Loucy (cell line): ENCODE data around the gene LRRC15.
A peak's percentile ranks its signal among the peaks of the same experiment; 100 is the strongest.

ENCODE experiments used
- H2AFZ ChIP-seq: fragments of 200-600 bp; sonication (generic); 2 replicates; pipeline ENCODE4 v1.6.0; 2016; ENCODE audit warnings: antibody characterized with exemption, mild to moderate bottlenecking, low read length, moderate library complexity
- H3F3A ChIP-seq: fragments of 200-600 bp; 2 replicates; pipeline ENCODE4 v1.6.0; 2016; ENCODE audit warnings: antibody characterized with exemption, low read depth, mild to moderate bottlenecking
- H3K27me3 ChIP-seq: fragments of 200-600 bp; sonication (generic); 2 replicates; pipeline ENCODE4 v1.6.1; 2014; ENCODE audit warnings: low read length, mild to moderate bottlenecking; ENCODE audit not compliant: insufficient read depth, poor library complexity, severe bottlenecking
- H3K36me3 ChIP-seq: fragments of 200-600 bp; sonication (generic); 2 replicates; pipeline ENCODE4 v1.6.1; 2016; ENCODE audit warnings: low read length; ENCODE audit not compliant: insufficient read depth
- H3K4me1 ChIP-seq: fragments of 200-600 bp; sonication (generic); 2 replicates; pipeline ENCODE4 v1.5.1; 2014; ENCODE audit warnings: low read length, mild to moderate bottlenecking; ENCODE audit not compliant: insufficient read depth, poor library complexity, severe bottlenecking
- H3K4me2 ChIP-seq: fragments of 200-600 bp; sonication (generic); 2 replicates; pipeline ENCODE4 v1.6.0; 2014; ENCODE audit warnings: antibody characterized with exemption, low read length, low read depth, mild to moderate bottlenecking; ENCODE audit not compliant: poor library complexity, severe bottlenecking
- H3K4me3 ChIP-seq: fragments of 200-600 bp; sonication (generic); 2 replicates; pipeline ENCODE4 v1.5.1; 2014; ENCODE audit warnings: low read length, mild to moderate bottlenecking, mixed read lengths; ENCODE audit not compliant: poor library complexity, severe bottlenecking
- H3K79me2 ChIP-seq: fragments of 200-600 bp; sonication (generic); 2 replicates; pipeline ENCODE4 v1.6.1; 2014; ENCODE audit warnings: low read length; ENCODE audit not compliant: insufficient read depth
- H3K9ac ChIP-seq: fragments of 200-600 bp; sonication (generic); 2 replicates; pipeline ENCODE4 v1.6.0; 2014; ENCODE audit warnings: mild to moderate bottlenecking, low read depth, low read length, moderate library complexity; ENCODE audit not compliant: poor library complexity, severe bottlenecking
- H3K9me2 ChIP-seq: fragments of 200-600 bp; sonication (generic); replicated peaks from 2 replicates; pipeline ENCODE4 v1.6.1; 2016; ENCODE audit warnings: low read depth, low read length, mixed read lengths
- H3K9me3 ChIP-seq: fragments of 200-600 bp; sonication (generic); 2 replicates; pipeline ENCODE4 v1.6.1; 2014; ENCODE audit warnings: mild to moderate bottlenecking, antibody characterized with exemption, low read length, low read depth; ENCODE audit not compliant: insufficient read depth
- H4K20me1 ChIP-seq: fragments of 200-600 bp; sonication (generic); 2 replicates; pipeline ENCODE4 v1.6.0; 2014; ENCODE audit warnings: antibody characterized with exemption, low read length, mild to moderate bottlenecking; ENCODE audit not compliant: insufficient read depth, poor library complexity, severe bottlenecking
- EZH2phosphoT487 ChIP-seq: fragments of 200-600 bp; IDR thresholded peaks from 2 replicates; pipeline ENCODE4 v1.6.1; 2018; ENCODE audit warnings: antibody characterized with exemption, mild to moderate bottlenecking, moderate library complexity, borderline replicate concordance
- TF ChIP-seq, protein P1 (sequence below): fragments of 200-600 bp; sonication (generic); conservative IDR thresholded peaks from 2 replicates; pipeline ENCODE4 v1.5.1; 2014; ENCODE audit warnings: mild to moderate bottlenecking, antibody characterized with exemption, low read length

The LRRC15 gene

GRCh38 chr3:194405766-194406165 lies 36.2 kb upstream of the LRRC15 start:
- no peak overlapping the region for H3K4me2 ChIP-seq
- peaks cover 22% of the 10 kb centered on the region; the same call in 1 of the 2 replicates for H3K36me3 ChIP-seq
- H3K9me3 ChIP-seq = no peaks in the 10 kb centered on the region
- H2AFZ ChIP-seq = no peak overlapping the region
- H3K4me1 ChIP-seq = no peaks in the 10 kb centered on the region
- H4K20me1 ChIP-seq = no peaks in the 10 kb centered on the region
- H3F3A ChIP-seq = no peaks in the 10 kb centered on the region
- H3K27me3 ChIP-seq = no peaks in the 10 kb centered on the region
- no peaks in the 10 kb centered on the region for H3K79me2 ChIP-seq
- H3K4me3 ChIP-seq = no peak overlapping the region
- no peaks in the 10 kb centered on the region for H3K9me2 ChIP-seq
- no peak overlapping the region for H3K9ac ChIP-seq
- TF ChIP-seq, protein P1, sequence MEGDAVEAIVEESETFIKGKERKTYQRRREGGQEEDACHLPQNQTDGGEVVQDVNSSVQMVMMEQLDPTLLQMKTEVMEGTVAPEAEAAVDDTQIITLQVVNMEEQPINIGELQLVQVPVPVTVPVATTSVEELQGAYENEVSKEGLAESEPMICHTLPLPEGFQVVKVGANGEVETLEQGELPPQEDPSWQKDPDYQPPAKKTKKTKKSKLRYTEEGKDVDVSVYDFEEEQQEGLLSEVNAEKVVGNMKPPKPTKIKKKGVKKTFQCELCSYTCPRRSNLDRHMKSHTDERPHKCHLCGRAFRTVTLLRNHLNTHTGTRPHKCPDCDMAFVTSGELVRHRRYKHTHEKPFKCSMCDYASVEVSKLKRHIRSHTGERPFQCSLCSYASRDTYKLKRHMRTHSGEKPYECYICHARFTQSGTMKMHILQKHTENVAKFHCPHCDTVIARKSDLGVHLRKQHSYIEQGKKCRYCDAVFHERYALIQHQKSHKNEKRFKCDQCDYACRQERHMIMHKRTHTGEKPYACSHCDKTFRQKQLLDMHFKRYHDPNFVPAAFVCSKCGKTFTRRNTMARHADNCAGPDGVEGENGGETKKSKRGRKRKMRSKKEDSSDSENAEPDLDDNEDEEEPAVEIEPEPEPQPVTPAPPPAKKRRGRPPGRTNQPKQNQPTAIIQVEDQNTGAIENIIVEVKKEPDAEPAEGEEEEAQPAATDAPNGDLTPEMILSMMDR = no peak
- no peak for TF ChIP-seq EZH2phosphoT487

GRCh38 chr3:194404365-194405140 lies 35.0 kb upstream of the LRRC15 start:
- Histone ChIP-seq H3K36me3 (peaks cover 22% of the 10 kb centered on the region; the same call in 1 of the 2 replicates), H3K27me3 (no peaks in the 10 kb centered on the region), H3K9me3 (no peaks in the 10 kb centered on the region), H3K9me2 (no peaks in the 10 kb centered on the region), H2AFZ (no peak overlapping the region), H3K79me2 (no peaks in the 10 kb centered on the region), H4K20me1 (no peaks in the 10 kb centered on the region), H3F3A (no peaks in the 10 kb centered on the region), H3K4me2 (no peak overlapping the region), H3K4me3 (no peak overlapping the region), H3K4me1 (peaks cover 5% of the 10 kb centered on the region), H3K9ac (no peak overlapping the region)
- no peak for TF ChIP-seq EZH2phosphoT487
- TF ChIP-seq, protein P1 = peak; percentile 91

DNA sequence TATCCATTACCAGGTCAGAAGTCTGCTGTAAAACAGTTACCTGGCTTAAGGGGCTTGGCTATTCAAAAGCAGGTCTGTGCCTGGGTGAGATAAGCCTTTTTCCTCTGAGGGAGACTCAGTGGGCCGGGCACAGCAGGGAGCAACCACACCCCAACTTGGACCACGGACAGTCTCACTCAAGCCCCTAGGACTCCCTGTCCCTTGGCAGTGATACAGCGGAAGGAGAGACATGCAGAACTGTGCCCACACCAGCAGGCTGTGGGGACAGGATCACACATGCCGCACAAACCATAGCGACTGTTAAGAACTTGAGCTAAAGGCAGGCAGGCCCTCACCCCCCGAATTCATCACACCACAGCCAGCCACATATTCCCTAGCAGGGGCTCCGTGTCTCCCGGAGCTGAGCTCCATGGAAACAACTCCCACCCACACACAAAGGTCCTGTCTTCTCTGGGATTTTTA lies 32.4 kb upstream of the LRRC15 start:
- Histone ChIP-seq H2AFZ (no peak overlapping the region), H3K79me2 (no peaks in the 10 kb centered on the region), H3K4me2 (no peak overlapping the region), H3F3A (no peaks in the 10 kb centered on the region), H3K9me3 (no peaks in the 10 kb centered on the region), H3K27me3 (no peaks in the 10 kb centered on the region), H3K4me1 (peaks cover 29% of the 10 kb centered on the region), H3K9ac (no peak overlapping the region), H3K36me3 (peaks cover 13% of the 10 kb centered on the region; the same call in 1 of the 2 replicates), H3K9me2 (no peaks in the 10 kb centered on the region), H4K20me1 (no peaks in the 10 kb centered on the region), H3K4me3 (no peak overlapping the region)
- no peak for TF ChIP-seq EZH2phosphoT487
- TF ChIP-seq, protein P1 = no peak
